Measurements from ENCODE around the gene IL1RAP. TPM values are rescaled to one million over a fixed set of nuclear protein-coding genes. Genes with fewer than 3 reads are reported as not detected.

The IL1RAP gene
- total and polyA plus RNA-seq, 9 of the 15 experiments (the other 6 are each of a cell fraction or from before 2014, with no cell fraction given): 0.23 to 1.8 (median 0.88) TPM

- ChIA-PET CTCF (ENCODE audit: low intra/inter-chr PET ratio) (no interaction called here), POLR2A (no interaction called here)
- no peaks in the 10 kb centered on the region for H3K4me1 ChIP-seq (replicated peaks in 1 of 2; ENCODE audit: control insufficient read depth in 2 of 2, insufficient read depth in 2 of 2, low read length in 2 of 2)
- H3K9ac ChIP-seq (ENCODE audit: insufficient read depth in 1 of 2, low read depth in 2 of 2, low read length in 2 of 2): no peak overlapping the region
- H3K27me3 ChIP-seq (ENCODE audit: control insufficient read depth in 2 of 2, insufficient read depth in 2 of 2, low read length in 2 of 2): no peaks in the 10 kb centered on the region
- FAIRE-seq: no peak
- 4% methylated on average over 4 of the region's 4 CpGs for WGBS (ENCODE audit: insufficient coverage, low coverage, missing lambda C conversion rate)
- DNase-seq (ENCODE audit: extremely low read depth in 1 of 4, low spot score in 3 of 4): no peak
- no peak for ATAC-seq
- no peaks in the 10 kb centered on the region for H3K9me1 ChIP-seq (ENCODE audit: control insufficient read depth, insufficient read depth, low read length)
- H3K9me3 ChIP-seq (replicated peaks; ENCODE audit: control insufficient read depth, insufficient read depth, low read depth, low read length): no peaks in the 10 kb centered on the region
- no peak overlapping the region for H2AFZ ChIP-seq (ENCODE audit: low read depth, low read length)
- no peaks in the 10 kb centered on the region for H3K79me2 ChIP-seq (ENCODE audit: control insufficient read depth, insufficient read depth, low read length)
- H3K4me3 ChIP-seq: no peak overlapping the region
- no TSS peak for BruUV-seq (replicated peaks)
- in situ Hi-C loops (cut with MboI) (no loop called here), intact Hi-C loops (cut with micrococcal nuclease) (no loop called here)
- no peak overlapping the region for H3K4me2 ChIP-seq (ENCODE audit: insufficient read depth, low read length)
- H4K20me1 ChIP-seq (replicated peaks; ENCODE audit: control insufficient read depth, insufficient read depth, low read length): no peaks in the 10 kb centered on the region
- no peaks in the 10 kb centered on the region for H3K36me3 ChIP-seq (ENCODE audit: control insufficient read depth, insufficient read depth, low read length)
- no peak overlapping the region for H3K27ac ChIP-seq (ENCODE audit: extremely low read depth, low read depth, low read length)
- TF ChIP-seq HNRNPUL1 (IDR thresholded peaks at IDR 0.05; ENCODE audit: low read length): no peak
- no peak for TF ChIP-seq SMAD3 (CRISPR knock-in tag; conservative IDR thresholded peaks at IDR 0.05)
- TF ChIP-seq JUN (IDR thresholded peaks at IDR 0.05; ENCODE audit: borderline replicate concordance, low read depth, low read length): no peak
- TF ChIP-seq JUN (CRISPR knock-in tag; IDR thresholded peaks at IDR 0.05; ENCODE audit: borderline replicate concordance): no peak
- no peak for TF ChIP-seq CBX5 (IDR thresholded peaks at IDR 0.05; ENCODE audit: borderline replicate concordance, low read depth)
- TF ChIP-seq KDM1A (IDR thresholded peaks at IDR 0.05): no peak
- no peak for TF ChIP-seq HDAC1 (IDR thresholded peaks at IDR 0.05)
- TF ChIP-seq SAP30 (IDR thresholded peaks at IDR 0.05; ENCODE audit: borderline replicate concordance, insufficient read depth, low read depth, low read length, poor library complexity, severe bottlenecking): no peak
- no peak for TF ChIP-seq ZHX1 (conservative IDR thresholded peaks at IDR 0.05; ENCODE audit: low read length)
- TF ChIP-seq ZNF75A (CRISPR knock-in tag; IDR thresholded peaks at IDR 0.05): no peak
- no peak for TF ChIP-seq C11orf30 (IDR thresholded peaks at IDR 0.05; ENCODE audit: low read depth)
- no peak for TF ChIP-seq ARNT (IDR thresholded peaks at IDR 0.05)
- no peak for TF ChIP-seq EZH2 (IDR thresholded peaks at IDR 0.05; ENCODE audit: borderline replicate concordance, low read depth, low read length)
- TF ChIP-seq ZNF445 (CRISPR knock-in tag; IDR thresholded peaks at IDR 0.05; ENCODE audit: low read depth): no peak
- TF ChIP-seq HINFP (tag; conservative IDR thresholded peaks at IDR 0.05; ENCODE audit: low read depth): no peak
- TF ChIP-seq PHF21A (IDR thresholded peaks at IDR 0.05; ENCODE audit: borderline replicate concordance, low read depth): no peak
- TF ChIP-seq NKRF (IDR thresholded peaks at IDR 0.05; ENCODE audit: borderline replicate concordance): no peak
- no peak for TF ChIP-seq POLR3A (IDR thresholded peaks at IDR 0.05; ENCODE audit: borderline replicate concordance, extremely low read depth, insufficient read depth, insufficient read length)
- no peak for TF ChIP-seq RFX7 (CRISPR knock-in tag; IDR thresholded peaks at IDR 0.05)
Measured at GRCh38 chr3:190577225-190577624, 63.3 kb downstream of the IL1RAP start.
